ENCODE measurements around the gene ZNF771. TPM values are rescaled to one million over a fixed set of nuclear protein-coding genes. Genes with fewer than 3 reads are reported as not detected.

Gene ZNF771
- total and polyA plus RNA-seq, 9 of the 15 experiments (the other 6 are each of a cell fraction or from before 2014, with no cell fraction given) = 1.5 to 12.6 (median 4.4) TPM

DNA sequence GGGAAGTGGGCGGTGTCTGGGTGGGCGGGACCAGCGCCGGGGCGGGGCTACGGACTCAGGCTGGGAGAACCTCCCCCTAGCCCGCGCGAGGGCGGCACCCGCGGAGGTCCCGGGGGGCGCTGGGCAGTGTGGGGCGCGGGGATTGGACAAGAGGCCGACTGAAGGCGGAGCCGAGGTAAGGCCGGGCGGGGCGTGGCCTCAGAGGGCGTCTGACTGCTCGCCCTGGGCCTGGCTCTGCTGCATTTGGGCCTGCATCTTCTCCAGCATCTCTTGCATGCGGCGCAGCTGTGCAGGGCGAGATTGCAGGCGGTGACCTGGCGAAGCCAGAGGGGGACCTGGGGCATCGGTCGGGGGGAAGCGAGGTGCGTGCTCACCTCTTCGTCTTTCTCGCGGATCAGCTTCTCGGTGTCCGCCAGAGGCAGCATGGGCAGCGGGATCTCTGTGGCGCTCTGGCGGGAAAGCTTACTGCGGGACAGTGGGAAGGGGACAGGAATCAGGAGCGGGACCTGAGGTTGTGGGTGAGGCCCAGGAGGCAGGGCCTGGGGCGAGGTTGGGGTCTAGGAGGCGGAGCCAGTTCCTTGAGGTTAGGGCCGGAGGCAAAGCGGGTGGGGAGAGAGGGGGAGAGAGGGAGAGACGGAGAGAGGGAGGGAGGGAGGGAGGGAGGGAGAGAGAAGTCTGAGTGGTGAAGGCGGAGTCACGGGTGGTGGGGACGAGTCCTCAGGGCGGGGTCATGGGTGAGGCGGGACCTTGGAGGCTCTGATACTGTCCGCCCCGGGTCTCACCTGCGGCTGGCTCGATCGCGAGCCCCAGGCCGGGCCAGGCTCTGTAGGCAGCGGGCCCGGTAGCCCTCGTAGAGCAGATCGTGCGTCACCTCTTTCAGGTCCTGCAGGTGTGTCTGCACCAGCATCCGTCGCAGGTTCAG, 28.9 kb upstream of the ZNF771 start (continued):
- TF ChIP-seq CBFB (CRISPR knock-in tag; IDR thresholded peaks at IDR 0.05) (peak; percentile 38; the same call in 1 of the 2 replicates), OTX1 (CRISPR knock-in tag; IDR thresholded peaks at IDR 0.05) (peak; percentile 57; the same call in 1 of the 2 replicates), FOXM1 (IDR thresholded peaks at IDR 0.05; ENCODE audit: low read depth) (no peak), FOXM1 (CRISPR knock-in tag; IDR thresholded peaks at IDR 0.05; ENCODE audit: low read depth) (peak; percentile 77; the same call in 1 of the 2 replicates), POLR2B (IDR thresholded peaks at IDR 0.05; ENCODE audit: low read depth, partially characterized antibody) (peak; percentile 56), SMC3 (conservative IDR thresholded peaks at IDR 0.05; ENCODE audit: insufficient read depth, low read depth, low read length) (0 out of 2 replicates have a peak, but pooled peaks have one; percentile 12), LCOR (CRISPR knock-in tag; IDR thresholded peaks at IDR 0.05) (peak; percentile 50; the same call in 1 of the 2 replicates), ETV6 (IDR thresholded peaks at IDR 0.05; ENCODE audit: borderline replicate concordance in 1 of 2, low read depth in 2 of 2, low read length in 1 of 2) (no peak), ETV6 (CRISPR knock-in tag; IDR thresholded peaks at IDR 0.05; ENCODE audit: borderline replicate concordance) (0 out of 2 replicates have a peak, but pooled peaks have one; percentile 68), ZNF696 (CRISPR knock-in tag; conservative IDR thresholded peaks at IDR 0.05) (no peak), CHD2 (IDR thresholded peaks at IDR 0.05; ENCODE audit: low read depth, low read length) (peak; percentile 22; the same call in 1 of the 2 replicates)
- TF ChIP-seq, protein P1, sequence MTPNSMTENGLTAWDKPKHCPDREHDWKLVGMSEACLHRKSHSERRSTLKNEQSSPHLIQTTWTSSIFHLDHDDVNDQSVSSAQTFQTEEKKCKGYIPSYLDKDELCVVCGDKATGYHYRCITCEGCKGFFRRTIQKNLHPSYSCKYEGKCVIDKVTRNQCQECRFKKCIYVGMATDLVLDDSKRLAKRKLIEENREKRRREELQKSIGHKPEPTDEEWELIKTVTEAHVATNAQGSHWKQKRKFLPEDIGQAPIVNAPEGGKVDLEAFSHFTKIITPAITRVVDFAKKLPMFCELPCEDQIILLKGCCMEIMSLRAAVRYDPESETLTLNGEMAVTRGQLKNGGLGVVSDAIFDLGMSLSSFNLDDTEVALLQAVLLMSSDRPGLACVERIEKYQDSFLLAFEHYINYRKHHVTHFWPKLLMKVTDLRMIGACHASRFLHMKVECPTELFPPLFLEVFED (CRISPR knock-in tag; conservative IDR thresholded peaks at IDR 0.05) = peak; percentile 61; the same call in 1 of the 2 replicates
- TF ChIP-seq, protein P2, sequence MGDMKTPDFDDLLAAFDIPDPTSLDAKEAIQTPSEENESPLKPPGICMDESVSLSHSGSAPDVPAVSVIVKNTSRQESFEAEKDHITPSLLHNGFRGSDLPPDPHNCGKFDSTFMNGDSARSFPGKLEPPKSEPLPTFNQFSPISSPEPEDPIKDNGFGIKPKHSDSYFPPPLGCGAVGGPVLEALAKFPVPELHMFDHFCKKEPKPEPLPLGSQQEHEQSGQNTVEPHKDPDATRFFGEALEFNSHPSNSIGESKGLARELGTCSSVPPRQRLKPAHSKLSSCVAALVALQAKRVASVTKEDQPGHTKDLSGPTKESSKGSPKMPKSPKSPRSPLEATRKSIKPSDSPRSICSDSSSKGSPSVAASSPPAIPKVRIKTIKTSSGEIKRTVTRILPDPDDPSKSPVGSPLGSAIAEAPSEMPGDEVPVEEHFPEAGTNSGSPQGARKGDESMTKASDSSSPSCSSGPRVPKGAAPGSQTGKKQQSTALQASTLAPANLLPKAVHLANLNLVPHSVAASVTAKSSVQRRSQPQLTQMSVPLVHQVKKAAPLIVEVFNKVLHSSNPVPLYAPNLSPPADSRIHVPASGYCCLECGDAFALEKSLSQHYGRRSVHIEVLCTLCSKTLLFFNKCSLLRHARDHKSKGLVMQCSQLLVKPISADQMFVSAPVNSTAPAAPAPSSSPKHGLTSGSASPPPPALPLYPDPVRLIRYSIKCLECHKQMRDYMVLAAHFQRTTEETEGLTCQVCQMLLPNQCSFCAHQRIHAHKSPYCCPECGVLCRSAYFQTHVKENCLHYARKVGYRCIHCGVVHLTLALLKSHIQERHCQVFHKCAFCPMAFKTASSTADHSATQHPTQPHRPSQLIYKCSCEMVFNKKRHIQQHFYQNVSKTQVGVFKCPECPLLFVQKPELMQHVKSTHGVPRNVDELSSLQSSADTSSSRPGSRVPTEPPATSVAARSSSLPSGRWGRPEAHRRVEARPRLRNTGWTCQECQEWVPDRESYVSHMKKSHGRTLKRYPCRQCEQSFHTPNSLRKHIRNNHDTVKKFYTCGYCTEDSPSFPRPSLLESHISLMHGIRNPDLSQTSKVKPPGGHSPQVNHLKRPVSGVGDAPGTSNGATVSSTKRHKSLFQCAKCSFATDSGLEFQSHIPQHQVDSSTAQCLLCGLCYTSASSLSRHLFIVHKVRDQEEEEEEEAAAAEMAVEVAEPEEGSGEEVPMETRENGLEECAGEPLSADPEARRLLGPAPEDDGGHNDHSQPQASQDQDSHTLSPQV (IDR thresholded peaks at IDR 0.05) = no peak

All from K562 (cell line).